Measurements from ENCODE around the gene SYNPR. TPM values are rescaled to one million over a fixed set of nuclear protein-coding genes. Genes with fewer than 3 reads are reported as not detected.

The SYNPR gene
- total RNA-seq, 6 experiments from 2014 or later, result not detected

- H3K36me3 Mint-ChIP-seq (ENCODE audit: low read depth), result no peaks in the 10 kb centered on the region
These were observed 164.8 kb downstream of the SYNPR start for GRCh38 chr3:63442918-63443317.

GRCh38 chr3:63450023-63450422 lies 171.9 kb downstream of the SYNPR start:
- no peaks in the 10 kb centered on the region for H3K9me3 Mint-ChIP-seq
- H3K4me1 Mint-ChIP-seq (ENCODE audit: low read depth), result peaks cover 9% of the 10 kb centered on the region; the same call in 1 of the 2 replicates
- no peaks in the 10 kb centered on the region for H3K27me3 Mint-ChIP-seq (ENCODE audit: insufficient read depth)
- DNase-seq, result no peak
- no peaks in the 10 kb centered on the region for H3K36me3 Mint-ChIP-seq (ENCODE audit: low read depth)
- H3K4me3 Mint-ChIP-seq, result no peak overlapping the region
- TF ChIP-seq CTCF (IDR thresholded peaks at IDR 0.05), result no peak
- H3K27ac Mint-ChIP-seq, result no peak overlapping the region

More at GRCh38 chr3:63442918-63443317, 164.8 kb downstream of the SYNPR start:
- no peak for TF ChIP-seq CTCF (IDR thresholded peaks at IDR 0.05)
- DNase-seq, result no peak
- no peaks in the 10 kb centered on the region for H3K9me3 Mint-ChIP-seq
- H3K4me1 Mint-ChIP-seq (ENCODE audit: low read depth), result no peaks in the 10 kb centered on the region
- no peak overlapping the region for H3K27ac Mint-ChIP-seq
- H3K4me3 Mint-ChIP-seq, result no peak overlapping the region
- H3K27me3 Mint-ChIP-seq (ENCODE audit: insufficient read depth), result peaks cover 14% of the 10 kb centered on the region

DNA sequence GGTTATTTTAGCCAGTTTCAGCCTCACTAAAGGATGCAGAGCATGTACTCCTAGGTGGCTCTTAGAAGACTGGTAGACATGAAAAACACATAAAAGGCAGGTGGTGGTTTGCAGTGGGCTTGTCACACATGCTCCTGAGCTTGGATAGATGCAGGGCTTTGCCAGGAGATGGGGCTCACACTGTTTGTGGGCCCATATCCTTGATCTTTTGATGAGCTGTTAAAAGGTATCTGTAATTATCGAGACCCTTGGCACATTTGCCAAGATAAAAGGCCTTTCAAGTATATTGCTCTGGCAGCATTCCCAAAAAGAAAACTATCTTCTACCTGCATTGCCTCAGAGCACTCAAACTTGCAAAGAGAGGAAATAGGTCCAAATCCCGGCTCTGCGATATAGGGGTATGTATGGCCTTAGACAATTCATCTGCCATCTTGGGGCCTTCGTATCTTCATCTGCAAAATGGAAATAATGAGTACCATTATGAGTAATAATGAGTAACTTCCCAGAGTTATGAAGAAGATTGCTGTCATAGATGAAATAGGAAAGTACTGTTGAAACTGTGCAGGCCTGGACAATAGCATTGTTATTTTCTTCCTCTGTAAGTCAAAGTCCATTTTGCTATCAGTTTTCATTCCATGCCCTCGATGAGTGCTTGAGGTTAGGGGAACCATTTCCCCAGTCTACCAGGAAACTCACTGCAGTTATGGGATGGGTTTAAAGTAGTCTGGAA lies 172.7 kb downstream of the SYNPR start:
- DNase-seq, result no peak
- H3K36me3 Mint-ChIP-seq (ENCODE audit: low read depth), result no peaks in the 10 kb centered on the region
- peaks cover 9% of the 10 kb centered on the region; the same call in 1 of the 2 replicates for H3K4me1 Mint-ChIP-seq (ENCODE audit: low read depth)
- H3K27me3 Mint-ChIP-seq (ENCODE audit: insufficient read depth), result no peaks in the 10 kb centered on the region
- no peak overlapping the region for H3K27ac Mint-ChIP-seq
- no peak overlapping the region for H3K4me3 Mint-ChIP-seq
- H3K9me3 Mint-ChIP-seq, result no peaks in the 10 kb centered on the region
- TF ChIP-seq CTCF (IDR thresholded peaks at IDR 0.05), result no peak

- no peak for TF ChIP-seq CTCF (IDR thresholded peaks at IDR 0.05)
- no peaks in the 10 kb centered on the region for H3K36me3 Mint-ChIP-seq (ENCODE audit: low read depth)
- H3K27me3 Mint-ChIP-seq (ENCODE audit: insufficient read depth), result peaks cover under 1% of the 10 kb centered on the region; the same call in 1 of the 2 replicates
- DNase-seq, result no peak
- H3K9me3 Mint-ChIP-seq, result no peaks in the 10 kb centered on the region
- no peak overlapping the region for H3K4me3 Mint-ChIP-seq
- H3K27ac Mint-ChIP-seq, result no peak overlapping the region
- H3K4me1 Mint-ChIP-seq (ENCODE audit: low read depth), result no peaks in the 10 kb centered on the region
These were observed 178.8 kb downstream of the SYNPR start for GRCh38 chr3:63456901-63457300.

GRCh38 chr3:63458405-63458804 lies 180.3 kb downstream of the SYNPR start:
- Mint-ChIP-seq H3K4me3 (no peak overlapping the region), H3K27me3 (ENCODE audit: insufficient read depth) (peaks cover 1% of the 10 kb centered on the region; the same call in 1 of the 2 replicates), H3K4me1 (ENCODE audit: low read depth) (no peaks in the 10 kb centered on the region), H3K36me3 (ENCODE audit: low read depth) (no peaks in the 10 kb centered on the region), H3K9me3 (no peaks in the 10 kb centered on the region), H3K27ac (no peak overlapping the region)
- no peak for TF ChIP-seq CTCF (IDR thresholded peaks at IDR 0.05)
- no peak for DNase-seq
